Activated CD4-positive, alpha-beta T cell treated with anti-CD3 and anti-CD28 coated beads for 36 hours (primary cell): ENCODE results near the gene PRDM10. TPM values are rescaled to one million over a fixed set of nuclear protein-coding genes. Genes with fewer than 3 reads are reported as not detected.
"Not testable (repeated sequence)": the region's sequence is repeated elsewhere in the genome, so short reads cannot be mapped to it uniquely, and the experiment has no call there.

Source experiments
- ATAC-seq: fragments of 200-7000 bp; cut with Tn5 transposase; one replicate; pipeline ENCODE4 v1.10.0; 2021; ENCODE audit warnings: mild to moderate bottlenecking, moderate library complexity
- CTCF ChIA-PET: fragments of 350-600 bp; sonication (Branson Sonifier 250); formaldehyde crosslinking; loops from one replicate; lab custom pipeline; 2021; ENCODE audit warnings: antibody characterized with exemption; lab: Charles Lee
- POLR2A ChIA-PET: fragments of 350-600 bp; sonication (Branson Sonifier 250); formaldehyde crosslinking; loops from one replicate; lab custom pipeline; 2021; ENCODE audit warnings: antibody characterized with exemption, inconsistent platforms; lab: Charles Lee
- DNase-seq: peaks from one replicate; pipeline ENCODE4 v3.0.0-alpha.2; 2020
- H3K27ac Mint-ChIP-seq: one replicate; pipeline ENCODE4 v1.8.0; 2021; ENCODE audit warnings: mixed read lengths
- H3K27me3 Mint-ChIP-seq: one replicate; pipeline ENCODE4 v1.8.0; 2021; ENCODE audit warnings: mixed read lengths
- H3K36me3 Mint-ChIP-seq: one replicate; pipeline ENCODE4 v1.8.0; 2021; ENCODE audit warnings: low read depth, mixed read lengths
- H3K4me1 Mint-ChIP-seq: one replicate; pipeline ENCODE4 v1.8.0; 2021; ENCODE audit warnings: mixed read lengths
- H3K4me3 Mint-ChIP-seq: one replicate; pipeline ENCODE4 v1.8.0; 2021; ENCODE audit warnings: mild to moderate bottlenecking, moderate library complexity, mixed read lengths
- H3K9me3 Mint-ChIP-seq: one replicate; pipeline ENCODE4 v1.8.0; 2021; ENCODE audit warnings: low read depth, mixed read lengths
- intact Hi-C, 2 experiments: fragments of 100-400 bp; cut with DNase I in 1 of 2; cut with micrococcal nuclease in 1 of 2; formaldehyde crosslinking; loops; one replicate each; pipeline versions ENCODE4 v1.14.2 to v1.15.1; 2022 to 2024; cut with DNase I, micrococcal nuclease
- total RNA-seq, 2 experiments: library from RNA; stranded (reverse); gene quantifications; one replicate each; pipeline ENCODE4 v1.2.3, GENCODE V29; 2021

Gene PRDM10
- total RNA-seq, 2 experiments from 2014 or later: 15.4 to 17.3 TPM

GRCh38 chr11:129888451-129888850 lies 114.2 kb downstream of the PRDM10 start:
- DNase-seq: peak; percentile 16
- ATAC-seq: peak; percentile 75
- Mint-ChIP-seq H3K9me3 (no peaks in the 10 kb centered on the region), H3K4me3 (no peak overlapping the region), H3K27me3 (no peaks in the 10 kb centered on the region), H3K36me3 (peaks cover 66% of the 10 kb centered on the region), H3K4me1 (peaks cover 45% of the 10 kb centered on the region), H3K27ac (peak overlapping the region; percentile 60)
- POLR2A ChIA-PET: no interaction called here
- intact Hi-C loops: no loop called here
- CTCF ChIA-PET: interaction anchor here (0.6 to 1.0 kb wide), 2 partner anchors 48 to 244 kb away, joined by 3 to 4 read pairs; no protein-coding TSS in a partner anchor

- ChIA-PET POLR2A (no interaction called here), CTCF (interaction anchor here (0.7 kb wide), 1 partner anchor 277 kb away, joined by 3 read pairs; no protein-coding TSS in a partner anchor)
- intact Hi-C loops: no loop called here
- Mint-ChIP-seq H3K27me3 (no peaks in the 10 kb centered on the region), H3K9me3 (no peaks in the 10 kb centered on the region), H3K4me3 (no peak overlapping the region), H3K4me1 (peaks cover 24% of the 10 kb centered on the region), H3K36me3 (peaks cover 71% of the 10 kb centered on the region), H3K27ac (no peak overlapping the region)
- DNase-seq (no peak), ATAC-seq (no peak)
These were observed 117.3 kb downstream of the PRDM10 start for GRCh38 chr11:129885381-129885780.

GRCh38 chr11:129884581-129884980 lies 118.1 kb downstream of the PRDM10 start:
- Mint-ChIP-seq H3K4me3 (no peak overlapping the region), H3K27ac (no peak overlapping the region), H3K27me3 (no peaks in the 10 kb centered on the region), H3K4me1 (peaks cover 16% of the 10 kb centered on the region), H3K9me3 (no peaks in the 10 kb centered on the region), H3K36me3 (peaks cover 69% of the 10 kb centered on the region)
- POLR2A ChIA-PET: interaction anchor here (0.6 kb wide), 1 partner anchor 106 kb away, joined by 3 read pairs; no protein-coding TSS in a partner anchor
- DNase-seq (no peak), ATAC-seq (no peak)
- CTCF ChIA-PET: interaction anchor here (2.0 kb wide), 1 partner anchor 248 kb away, joined by 7 read pairs; no protein-coding TSS in a partner anchor
- intact Hi-C loops: no loop called here

GRCh38 chr11:129881570-129882170 lies 121.0 kb downstream of the PRDM10 start:
- H3K36me3 Mint-ChIP-seq: peaks cover 57% of the 10 kb centered on the region
- H3K4me3 Mint-ChIP-seq: no peak overlapping the region
- POLR2A ChIA-PET: interaction anchor here (0.7 kb wide), 1 partner anchor 22 kb away, joined by 3 read pairs; no protein-coding TSS in a partner anchor
- H3K4me1 Mint-ChIP-seq: no peaks in the 10 kb centered on the region
- intact Hi-C loops: no loop called here
- CTCF ChIA-PET: interaction anchor here (0.6 to 2.3 kb wide), 13 partner anchors 9 to 1003 kb away, joined by 3 to 14 read pairs (median 5); partner anchors contain the start of gene NFRKB
- H3K27ac Mint-ChIP-seq: no peak overlapping the region
- DNase-seq (peak; percentile 70), ATAC-seq (peak; percentile 78)
- H3K9me3 Mint-ChIP-seq: no peaks in the 10 kb centered on the region
- H3K27me3 Mint-ChIP-seq: no peaks in the 10 kb centered on the region

GRCh38 chr11:129880311-129880710 lies 122.3 kb downstream of the PRDM10 start:
- no peak for DNase-seq
- intact Hi-C loops: no loop called here
- H3K4me3 Mint-ChIP-seq: no peak overlapping the region
- ChIA-PET CTCF (interaction anchor here (1.0 kb wide), 1 partner anchor 252 kb away, joined by 3 read pairs; no protein-coding TSS in a partner anchor), POLR2A (no interaction called here)
- H3K27ac Mint-ChIP-seq: no peak overlapping the region
- H3K4me1 Mint-ChIP-seq: no peaks in the 10 kb centered on the region
- H3K27me3 Mint-ChIP-seq: no peaks in the 10 kb centered on the region
- peaks cover 56% of the 10 kb centered on the region for H3K36me3 Mint-ChIP-seq
- H3K9me3 Mint-ChIP-seq: no peaks in the 10 kb centered on the region
- ATAC-seq: no peak

GRCh38 chr11:129871914-129872313 lies 130.7 kb downstream of the PRDM10 start:
- Mint-ChIP-seq H3K27me3 (no peaks in the 10 kb centered on the region), H3K9me3 (no peaks in the 10 kb centered on the region), H3K4me1 (peaks cover 1% of the 10 kb centered on the region), H3K36me3 (peaks cover 59% of the 10 kb centered on the region), H3K27ac (no peak overlapping the region), H3K4me3 (no peak overlapping the region)
- intact Hi-C loops: no loop called here
- CTCF ChIA-PET: interaction anchor here (1.3 kb wide), 1 partner anchor 10 kb away, joined by 5 read pairs; no protein-coding TSS in a partner anchor
- DNase-seq (no peak), ATAC-seq (no peak)
- POLR2A ChIA-PET: no interaction called here

- POLR2A ChIA-PET, H3K9me3 Mint-ChIP-seq: not testable (repeated sequence)
These were observed 134.0 kb downstream of the PRDM10 start for GRCh38 chr11:129868626-129869025.

GRCh38 chr11:129866311-129866710 lies 136.3 kb downstream of the PRDM10 start:
- peak overlapping the region; percentile 7 for H3K27ac Mint-ChIP-seq
- no peak overlapping the region for H3K4me3 Mint-ChIP-seq
- peaks cover 72% of the 10 kb centered on the region for H3K36me3 Mint-ChIP-seq
- intact Hi-C loops: no loop called here
- H3K27me3 Mint-ChIP-seq: no peaks in the 10 kb centered on the region
- ChIA-PET POLR2A (no interaction called here), CTCF (interaction anchor here (0.6 to 0.9 kb wide), 2 partner anchors 265 to 870 kb away, joined by 3 to 4 read pairs; no protein-coding TSS in a partner anchor)
- H3K4me1 Mint-ChIP-seq: peaks cover 23% of the 10 kb centered on the region
- no peaks in the 10 kb centered on the region for H3K9me3 Mint-ChIP-seq
- no peak for DNase-seq
- ATAC-seq: no peak

More at GRCh38 chr11:129868626-129869025, 134.0 kb downstream of the PRDM10 start:
- H3K27ac Mint-ChIP-seq, ATAC-seq, intact Hi-C loops, H3K4me3 Mint-ChIP-seq, H3K27me3 Mint-ChIP-seq, DNase-seq, CTCF ChIA-PET: not testable (repeated sequence)
- Mint-ChIP-seq H3K36me3 (peaks cover 70% of the 10 kb centered on the region), H3K4me1 (peaks cover 11% of the 10 kb centered on the region)

GRCh38 chr11:129865701-129866100 lies 136.9 kb downstream of the PRDM10 start:
- intact Hi-C loops: no loop called here
- Mint-ChIP-seq H3K36me3 (peaks cover 70% of the 10 kb centered on the region), H3K27me3 (no peaks in the 10 kb centered on the region), H3K4me3 (no peak overlapping the region), H3K4me1 (peaks cover 27% of the 10 kb centered on the region), H3K27ac (peak overlapping the region; percentile 7), H3K9me3 (no peaks in the 10 kb centered on the region)
- DNase-seq (peak; percentile 39), ATAC-seq (peak; percentile 75)
- ChIA-PET POLR2A (no interaction called here), CTCF (no interaction called here)

- no peak for DNase-seq
- H3K4me1 Mint-ChIP-seq: peaks cover 32% of the 10 kb centered on the region
- no peaks in the 10 kb centered on the region for H3K27me3 Mint-ChIP-seq
- ChIA-PET POLR2A (no interaction called here), CTCF (interaction anchor here (1.1 kb wide), 1 partner anchor 13 kb away, joined by 3 read pairs; no protein-coding TSS in a partner anchor)
- no peak overlapping the region for H3K27ac Mint-ChIP-seq
- peaks cover 71% of the 10 kb centered on the region for H3K36me3 Mint-ChIP-seq
- no peak overlapping the region for H3K4me3 Mint-ChIP-seq
- intact Hi-C loops: no loop called here
- no peaks in the 10 kb centered on the region for H3K9me3 Mint-ChIP-seq
- no peak for ATAC-seq
These were observed 137.8 kb downstream of the PRDM10 start for GRCh38 chr11:129864811-129865210.

GRCh38 chr11:129861702-129862522 lies 140.7 kb downstream of the PRDM10 start:
- no peak overlapping the region for H3K4me3 Mint-ChIP-seq
- intact Hi-C loops: no loop called here
- DNase-seq (no peak), ATAC-seq (no peak)
- POLR2A ChIA-PET: interaction anchor here (0.6 kb wide), 1 partner anchor 410 kb away, joined by 3 read pairs; no protein-coding TSS in a partner anchor
- no peak overlapping the region for H3K27ac Mint-ChIP-seq
- CTCF ChIA-PET: interaction anchor here (0.5 kb wide), 1 partner anchor 17 kb away, joined by 3 read pairs; no protein-coding TSS in a partner anchor
- no peaks in the 10 kb centered on the region for H3K27me3 Mint-ChIP-seq
- H3K4me1 Mint-ChIP-seq: peaks cover 39% of the 10 kb centered on the region
- no peaks in the 10 kb centered on the region for H3K9me3 Mint-ChIP-seq
- H3K36me3 Mint-ChIP-seq: peaks cover 62% of the 10 kb centered on the region
